HTERT RPE-1 (cell line): ENCODE data around the gene DRGX.

Experiments
- in situ Hi-C: fragments of 300-500 bp; cut with MboI; formaldehyde crosslinking; loops from 4 replicates; pipeline ENCODE4 v1.14.3; 2020; ENCODE audit warnings: low sequenced_read_pairs

The DRGX gene

GRCh38 chr10:49395741-49396665 lies at the start of gene DRGX:
DRGX (minus strand) TSS chr10:49396089; CDS start chr10:49395440, 649 bp downstream.
- in situ Hi-C loops = no loop called here

GRCh38 chr10:49444349-49444748 lies 48.5 kb upstream of the DRGX start:
- in situ Hi-C loops = no loop called here

- in situ Hi-C loops = no loop called here
Measured at GRCh38 chr10:49442863-49443262, 47.0 kb upstream of the DRGX start.

- in situ Hi-C loops = no loop called here
Measured at GRCh38 chr10:49441488-49442476, 45.9 kb upstream of the DRGX start.

- in situ Hi-C loops = no loop called here
Measured at GRCh38 chr10:49435225-49435624, 39.3 kb upstream of the DRGX start.

- in situ Hi-C loops = no loop called here
Measured at GRCh38 chr10:49433069-49433468, 37.2 kb upstream of the DRGX start.

GRCh38 chr10:49431426-49431825 lies 35.5 kb upstream of the DRGX start:
- in situ Hi-C loops = no loop called here

- in situ Hi-C loops = no loop called here
Measured at GRCh38 chr10:49429458-49429857, 33.6 kb upstream of the DRGX start.

- in situ Hi-C loops = no loop called here
Measured at GRCh38 chr10:49426490-49427360, 30.8 kb upstream of the DRGX start.

- in situ Hi-C loops = no loop called here
Measured at GRCh38 chr10:49419005-49419404, 23.1 kb upstream of the DRGX start.

GRCh38 chr10:49418328-49418727 lies 22.4 kb upstream of the DRGX start:
- in situ Hi-C loops = no loop called here

- in situ Hi-C loops = no loop called here
Measured at GRCh38 chr10:49418053-49418326, 22.1 kb upstream of the DRGX start.

GRCh38 chr10:49417311-49418052 lies 21.6 kb upstream of the DRGX start:
- in situ Hi-C loops = no loop called here

GRCh38 chr10:49415846-49416245 lies 20.0 kb upstream of the DRGX start:
- in situ Hi-C loops = no loop called here

- in situ Hi-C loops = no loop called here
Measured at GRCh38 chr10:49415109-49415508, 19.2 kb upstream of the DRGX start.

- in situ Hi-C loops = no loop called here
Measured at GRCh38 chr10:49414496-49414895, 18.6 kb upstream of the DRGX start.

- in situ Hi-C loops = no loop called here
Measured at GRCh38 chr10:49412571-49412970, 16.7 kb upstream of the DRGX start.

GRCh38 chr10:49410365-49411074 lies 14.6 kb upstream of the DRGX start:
- in situ Hi-C loops = no loop called here

GRCh38 chr10:49409755-49410154 lies 13.9 kb upstream of the DRGX start:
- in situ Hi-C loops = no loop called here
